H9 (cell line): ENCODE results near the gene AGTPBP1. TPM values are rescaled to one million over a fixed set of nuclear protein-coding genes. Genes with fewer than 3 reads are reported as not detected.

Source experiments
- DNase-seq: peaks from one replicate; pipeline ENCODE4 v3.0.0-alpha.2; 2017
- H2AFZ ChIP-seq: one replicate; pipeline ENCODE4 v1.6.1; 2013; ENCODE audit warnings: mild to moderate bottlenecking, low read length, control low read depth, moderate library complexity
- H2AK5ac ChIP-seq: 2 replicates; pipeline ENCODE4 v1.6.1; 2013; ENCODE audit warnings: low read length, control low read depth, mixed read lengths; ENCODE audit not compliant: insufficient read length
- H2BK120ac ChIP-seq: one replicate; pipeline ENCODE4 v1.6.1; 2013; ENCODE audit warnings: low read depth, mild to moderate bottlenecking, low read length, control low read depth, inconsistent platforms; ENCODE audit not compliant: poor library complexity, severe bottlenecking
- H2BK12ac ChIP-seq: 2 replicates; pipeline ENCODE4 v1.6.1; 2013; ENCODE audit warnings: low read length, control low read depth, mixed read lengths, low read depth; ENCODE audit not compliant: insufficient read length
- H2BK15ac ChIP-seq: 2 replicates; pipeline ENCODE4 v1.6.1; 2013; ENCODE audit warnings: low read depth, low read length, control low read depth
- H2BK20ac ChIP-seq: one replicate; pipeline ENCODE4 v1.6.1; 2013; ENCODE audit warnings: low read depth, mild to moderate bottlenecking, low read length, control low read depth, inconsistent platforms; ENCODE audit not compliant: poor library complexity, severe bottlenecking
- H2BK5ac ChIP-seq: 2 replicates; pipeline ENCODE4 v1.6.1; 2013; ENCODE audit warnings: low read length, control low read depth, mixed read lengths; ENCODE audit not compliant: insufficient read length
- H3K14ac ChIP-seq: 2 replicates; pipeline ENCODE4 v1.6.1; 2013; ENCODE audit warnings: low read length, control low read depth; ENCODE audit not compliant: insufficient read depth
- H3K18ac ChIP-seq: 2 replicates; pipeline ENCODE4 v1.6.1; 2013; ENCODE audit warnings: low read depth, mild to moderate bottlenecking, mixed read lengths, low read length, control low read depth; ENCODE audit not compliant: insufficient read length
- H3K23ac ChIP-seq: 2 replicates; pipeline ENCODE4 v1.6.1; 2013; ENCODE audit warnings: low read length, control low read depth, mixed read lengths, low read depth; ENCODE audit not compliant: insufficient read length
- H3K23me2 ChIP-seq: 2 replicates; pipeline ENCODE4 v1.6.1; 2013; ENCODE audit warnings: low read depth, mild to moderate bottlenecking, mixed read lengths, low read length, control low read depth; ENCODE audit not compliant: insufficient read length, poor library complexity, severe bottlenecking
- H3K27ac ChIP-seq: 2 replicates; pipeline ENCODE4 v1.5.1; 2013; ENCODE audit warnings: low read length, control low read depth, mixed read lengths, low read depth; ENCODE audit not compliant: insufficient read length
- H3K27me3 ChIP-seq: 2 replicates; pipeline ENCODE4 v1.6.1; 2013; ENCODE audit warnings: low read length, control low read depth, inconsistent platforms; ENCODE audit not compliant: insufficient read depth
- H3K4ac ChIP-seq: 2 replicates; pipeline ENCODE4 v1.6.1; 2013; ENCODE audit warnings: low read depth, mild to moderate bottlenecking, control low read depth, inconsistent platforms, low read length, moderate library complexity
- H3K4me1 ChIP-seq: 2 replicates; pipeline ENCODE4 v1.6.1; 2013; ENCODE audit warnings: low read length, control low read depth, inconsistent platforms; ENCODE audit not compliant: insufficient read depth
- H3K4me2 ChIP-seq: 2 replicates; pipeline ENCODE4 v1.6.1; 2013; ENCODE audit warnings: low read length, control low read depth, mixed read lengths; ENCODE audit not compliant: insufficient read length, insufficient read depth
- H3K56ac ChIP-seq: 2 replicates; pipeline ENCODE4 v1.6.1; 2013; ENCODE audit warnings: low read depth, mild to moderate bottlenecking, mixed read lengths, low read length, control low read depth; ENCODE audit not compliant: insufficient read length
- H3K79me1 ChIP-seq: 2 replicates; pipeline ENCODE4 v1.6.1; 2013; ENCODE audit warnings: low read depth, mild to moderate bottlenecking, moderate library complexity, low read length, control low read depth, inconsistent platforms; ENCODE audit not compliant: insufficient read depth, poor library complexity, severe bottlenecking
- H3K79me2 ChIP-seq: 2 replicates; pipeline ENCODE4 v1.6.1; 2013; ENCODE audit warnings: low read length, control low read depth, inconsistent platforms; ENCODE audit not compliant: insufficient read depth
- H3K9ac ChIP-seq: 2 replicates; pipeline ENCODE4 v1.6.1; 2013; ENCODE audit warnings: low read length, control low read depth, mixed read lengths; ENCODE audit not compliant: insufficient read length; ENCODE audit errors: extremely low read depth
- H3K9me3 ChIP-seq: one replicate; pipeline ENCODE4 v1.6.1; 2013; ENCODE audit warnings: low read depth, low read length, inconsistent platforms; ENCODE audit not compliant: control insufficient read depth
- H3T11ph ChIP-seq: one replicate; pipeline ENCODE4 v1.6.1; 2013; ENCODE audit warnings: mild to moderate bottlenecking, low read length, control low read depth, inconsistent platforms
- H4K20me1 ChIP-seq: one replicate; pipeline ENCODE4 v1.6.1; 2013; ENCODE audit not compliant: control insufficient read depth, insufficient read length, insufficient read depth
- H4K5ac ChIP-seq: 2 replicates; pipeline ENCODE4 v1.6.1; 2013; ENCODE audit warnings: low read depth, mild to moderate bottlenecking, mixed read lengths, low read length, control low read depth; ENCODE audit not compliant: insufficient read length
- H4K8ac ChIP-seq: replicated peaks from 2 replicates; pipeline ENCODE4 v1.6.1; 2013; ENCODE audit warnings: low read length, control low read depth, mixed read lengths, low read depth; ENCODE audit not compliant: insufficient read length
- H4K91ac ChIP-seq: 2 replicates; pipeline ENCODE4 v1.6.1; 2013; ENCODE audit warnings: low read depth, mild to moderate bottlenecking, moderate library complexity, mixed read lengths, low read length, control low read depth; ENCODE audit not compliant: insufficient read length
- H3K27ac Mint-ChIP-seq, 3 experiments: 2 replicates in 2 of 3; 3 replicates in 1 of 3; pipeline ENCODE4 v1.8.0; 2020 to 2021; ENCODE audit warnings: mixed read lengths in 3 of 3, mild to moderate bottlenecking in 1 of 3, moderate library complexity in 1 of 3
- H3K27me3 Mint-ChIP-seq: 2 replicates; pipeline ENCODE4 v1.8.0; 2021; ENCODE audit warnings: low read depth, mild to moderate bottlenecking, moderate library complexity, mixed read lengths
- H3K36me3 Mint-ChIP-seq, 3 experiments: 2 replicates in 2 of 3; 3 replicates in 1 of 3; pipeline ENCODE4 v1.8.0; 2020 to 2021; ENCODE audit warnings: low read depth in 3 of 3, mixed read lengths in 3 of 3; ENCODE audit not compliant: insufficient read depth in 1 of 3
- H3K4me1 Mint-ChIP-seq, 2 experiments: 2 replicates each; pipeline ENCODE4 v1.8.0; 2020; ENCODE audit warnings: mixed read lengths in 2 of 2
- H3K4me3 Mint-ChIP-seq, 2 experiments: 2 replicates in 1 of 2; 3 replicates in 1 of 2; pipeline ENCODE4 v1.8.0; 2020 to 2021; ENCODE audit warnings: mild to moderate bottlenecking in 2 of 2, mixed read lengths in 2 of 2, moderate library complexity in 1 of 2
- H3K9me3 Mint-ChIP-seq, 2 experiments: 2 replicates in 1 of 2; 3 replicates in 1 of 2; pipeline ENCODE4 v1.8.0; 2020; ENCODE audit warnings: mild to moderate bottlenecking in 2 of 2, mixed read lengths in 2 of 2, moderate library complexity in 1 of 2
- WGBS: extraction: QIAGEN DNeasy Blood & Tissue Kit; methylation state at CpG from one replicate; pipeline ENCODE4 v1.1.7; 2013; ENCODE audit warnings: missing lambda C conversion rate, low lambda C conversion rate, mixed read lengths; ENCODE audit not compliant: insufficient read length; ENCODE audit errors: extremely low coverage; 5-methylcytosine and 5-hydroxymethylcytosine counted together
- total RNA-seq: library from RNA; stranded (reverse); gene quantifications from 2 replicates; pipeline ENCODE4 v1.2.1, GENCODE V29; 2021
- TF ChIP-seq, protein P1 (sequence below): fragments of 200-600 bp; sonication (generic); conservative IDR thresholded peaks from 3 replicates; pipeline ENCODE4 v1.8.0; 2021; ENCODE audit warnings: antibody characterized with exemption, mild to moderate bottlenecking

AGTPBP1 gene
- total RNA-seq, 1 experiment from 2014 or later = 53.1 TPM

DNA sequence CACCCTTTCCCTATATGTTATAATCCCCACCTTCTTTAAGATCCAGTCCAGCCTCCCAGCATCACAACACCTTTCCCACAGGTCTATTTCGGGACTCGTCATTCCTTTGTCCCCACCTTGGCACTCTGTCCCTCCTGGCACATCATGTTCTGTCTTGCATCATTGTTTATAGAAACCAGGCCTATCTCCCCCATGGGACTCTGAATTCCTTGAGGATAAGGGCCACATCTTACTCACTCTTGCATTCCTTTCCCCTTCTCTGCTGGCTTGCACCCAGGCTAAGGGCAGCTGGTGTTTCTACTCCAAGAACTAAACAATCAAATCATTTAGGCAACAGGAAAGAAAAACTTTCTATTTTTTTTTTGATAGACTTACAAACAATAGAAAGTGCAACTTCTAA, 205.7 kb downstream of the AGTPBP1 start:
- Mint-ChIP-seq H3K4me1 (peaks cover 0 to 6% of the 10 kb centered on the region in 2 experiments; a peak in 2 of 4 replicates), H3K27me3 (no peaks in the 10 kb centered on the region), H3K27ac (no peak overlapping the region), H3K36me3 (no peaks in the 10 kb centered on the region), H3K9me3 (no peaks in the 10 kb centered on the region), H3K4me3 (no peak overlapping the region)
- Histone ChIP-seq H3K79me2 (no peaks in the 10 kb centered on the region), H3K79me1 (no peaks in the 10 kb centered on the region), H3K4ac (no peak overlapping the region), H3K4me2 (no peak overlapping the region), H3K27ac (no peak overlapping the region), H2AFZ (no peak overlapping the region), H3K4me1 (no peaks in the 10 kb centered on the region), H3K23me2 (no peaks in the 10 kb centered on the region), H2BK20ac (no peak overlapping the region), H2BK5ac (no peak overlapping the region), H3K18ac (no peak overlapping the region), H3T11ph (no peak overlapping the region), H3K27me3 (no peaks in the 10 kb centered on the region), H3K9ac (no peak overlapping the region), H3K23ac (no peak overlapping the region), H4K8ac (no peak overlapping the region), H4K5ac (no peak overlapping the region), H3K9me3 (no peaks in the 10 kb centered on the region), H4K20me1 (no peaks in the 10 kb centered on the region), H2AK5ac (no peak overlapping the region), H4K91ac (no peak overlapping the region), H2BK120ac (no peak overlapping the region), H2BK12ac (no peak overlapping the region), H3K14ac (no peak overlapping the region; the same call in 1 of the 2 replicates), H3K56ac (no peak overlapping the region), H2BK15ac (no peak overlapping the region)
- no CpG with 5 or more reads among the region's 2 CpGs for WGBS
- no peak for DNase-seq
- TF ChIP-seq, protein P1, sequence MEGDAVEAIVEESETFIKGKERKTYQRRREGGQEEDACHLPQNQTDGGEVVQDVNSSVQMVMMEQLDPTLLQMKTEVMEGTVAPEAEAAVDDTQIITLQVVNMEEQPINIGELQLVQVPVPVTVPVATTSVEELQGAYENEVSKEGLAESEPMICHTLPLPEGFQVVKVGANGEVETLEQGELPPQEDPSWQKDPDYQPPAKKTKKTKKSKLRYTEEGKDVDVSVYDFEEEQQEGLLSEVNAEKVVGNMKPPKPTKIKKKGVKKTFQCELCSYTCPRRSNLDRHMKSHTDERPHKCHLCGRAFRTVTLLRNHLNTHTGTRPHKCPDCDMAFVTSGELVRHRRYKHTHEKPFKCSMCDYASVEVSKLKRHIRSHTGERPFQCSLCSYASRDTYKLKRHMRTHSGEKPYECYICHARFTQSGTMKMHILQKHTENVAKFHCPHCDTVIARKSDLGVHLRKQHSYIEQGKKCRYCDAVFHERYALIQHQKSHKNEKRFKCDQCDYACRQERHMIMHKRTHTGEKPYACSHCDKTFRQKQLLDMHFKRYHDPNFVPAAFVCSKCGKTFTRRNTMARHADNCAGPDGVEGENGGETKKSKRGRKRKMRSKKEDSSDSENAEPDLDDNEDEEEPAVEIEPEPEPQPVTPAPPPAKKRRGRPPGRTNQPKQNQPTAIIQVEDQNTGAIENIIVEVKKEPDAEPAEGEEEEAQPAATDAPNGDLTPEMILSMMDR = no peak
